GM23338 (cell line): ENCODE results near the gene ENTPD8. TPM values are rescaled to one million over a fixed set of nuclear protein-coding genes. Genes with fewer than 3 reads are reported as not detected.

Experiments used
- EZH2 ChIP-seq: fragments of 200-600 bp; sonication (generic); IDR thresholded peaks from one replicate; pipeline ENCODE4 v1.8.0; 2017; ENCODE audit warnings: antibody characterized with exemption, mild to moderate bottlenecking, low read depth; ENCODE audit not compliant: unreplicated experiment
- EZH2phosphoT487 ChIP-seq: fragments of 200-600 bp; sonication (generic); IDR thresholded peaks from one replicate; pipeline ENCODE4 v1.8.1; 2018; ENCODE audit warnings: antibody characterized with exemption; ENCODE audit not compliant: unreplicated experiment
- JUNB ChIP-seq: IDR thresholded peaks from one replicate; pipeline ENCODE4 v1.6.1; 2016; ENCODE audit warnings: antibody characterized with exemption; ENCODE audit not compliant: unreplicated experiment
- NANOG ChIP-seq: IDR thresholded peaks from 2 replicates; pipeline ENCODE4 v1.6.1; 2016; ENCODE audit warnings: antibody characterized with exemption, borderline replicate concordance
- ZNF114 ChIP-seq: fragments of 250-450 bp; sonication (Bioruptor Pico); IDR thresholded peaks from 2 replicates; pipeline ENCODE4 v1.5.0; 2020; ENCODE audit warnings: mild to moderate bottlenecking, moderate library complexity
- ZNF331 ChIP-seq: fragments of 250-450 bp; sonication (Bioruptor Pico); IDR thresholded peaks from 2 replicates; pipeline ENCODE4 v1.5.0; 2020; ENCODE audit warnings: low read depth, mild to moderate bottlenecking, moderate library complexity
- polyA plus RNA-seq: library from polyadenylated mRNA; unstranded; fragments of >200 nt; fragmentation: Nextera tagmentation; extraction: Ambion mirVana; gene quantifications from 2 replicates; pipeline ENCODE4 v1.2.1, GENCODE V29; 2016
- total RNA-seq: library from RNA; depleted of rRNA; stranded (reverse); fragments of >200 nt; shearing (Covaris generic); gene quantifications from 2 replicates; pipeline ENCODE4 v1.2.3, GENCODE V29; 2014
- TF ChIP-seq, protein P1 (sequence below): fragments of 250-450 bp; sonication (Bioruptor Pico); IDR thresholded peaks from 2 replicates; pipeline ENCODE4 v1.5.0; 2020; ENCODE audit warnings: mild to moderate bottlenecking, moderate library complexity
- TF ChIP-seq, protein P2 (sequence below): IDR thresholded peaks from 2 replicates; pipeline ENCODE4 v1.6.1; 2016; ENCODE audit warnings: antibody characterized with exemption
- TF ChIP-seq, protein P3 (sequence below): IDR thresholded peaks from one replicate; pipeline ENCODE4 v1.6.1; 2018; ENCODE audit warnings: antibody characterized with exemption; ENCODE audit not compliant: unreplicated experiment

The ENTPD8 gene
- total and polyA plus RNA-seq, 2 experiments from 2014 or later, result 0.42 to 0.89 TPM

DNA sequence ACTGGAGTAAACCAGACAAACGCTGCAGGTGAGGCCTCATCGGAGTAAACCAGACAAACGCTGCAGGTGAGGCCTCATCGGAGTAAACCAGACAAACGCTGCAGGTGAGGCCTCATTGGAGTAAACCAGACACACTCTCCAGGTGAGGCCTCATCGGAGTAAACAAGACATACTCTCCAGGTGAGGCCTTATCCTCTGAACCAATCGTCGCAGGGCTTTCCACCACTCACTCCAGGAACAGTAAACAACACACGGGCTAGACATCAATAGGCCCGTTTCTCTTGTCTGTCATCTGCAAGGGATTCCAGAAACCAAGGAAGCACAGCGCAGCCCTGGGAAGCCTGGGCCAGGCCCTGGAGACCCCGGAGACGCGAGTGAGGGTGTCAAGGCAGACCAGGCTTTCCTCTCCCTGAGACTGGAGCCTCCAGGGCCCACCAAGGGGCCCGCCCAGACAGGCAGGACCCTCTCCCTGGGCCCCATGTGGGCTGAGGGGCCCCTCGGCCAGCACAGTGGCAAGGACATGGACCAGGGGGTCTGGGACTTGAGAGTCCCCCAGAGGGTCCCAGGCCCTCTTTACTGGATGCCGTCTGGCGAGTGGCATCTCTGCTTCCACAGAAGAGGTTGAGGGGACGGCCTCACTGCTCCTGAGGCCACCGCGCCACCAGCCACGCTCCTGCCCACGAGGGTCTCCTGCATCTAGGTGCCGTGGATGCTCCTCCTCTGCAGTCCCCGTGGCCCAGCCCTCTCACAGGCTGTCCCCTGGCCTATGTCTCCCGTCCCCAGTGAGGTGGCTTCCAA lies 44.4 kb upstream of the ENTPD8 start (continued):
- TF ChIP-seq, protein P1, sequence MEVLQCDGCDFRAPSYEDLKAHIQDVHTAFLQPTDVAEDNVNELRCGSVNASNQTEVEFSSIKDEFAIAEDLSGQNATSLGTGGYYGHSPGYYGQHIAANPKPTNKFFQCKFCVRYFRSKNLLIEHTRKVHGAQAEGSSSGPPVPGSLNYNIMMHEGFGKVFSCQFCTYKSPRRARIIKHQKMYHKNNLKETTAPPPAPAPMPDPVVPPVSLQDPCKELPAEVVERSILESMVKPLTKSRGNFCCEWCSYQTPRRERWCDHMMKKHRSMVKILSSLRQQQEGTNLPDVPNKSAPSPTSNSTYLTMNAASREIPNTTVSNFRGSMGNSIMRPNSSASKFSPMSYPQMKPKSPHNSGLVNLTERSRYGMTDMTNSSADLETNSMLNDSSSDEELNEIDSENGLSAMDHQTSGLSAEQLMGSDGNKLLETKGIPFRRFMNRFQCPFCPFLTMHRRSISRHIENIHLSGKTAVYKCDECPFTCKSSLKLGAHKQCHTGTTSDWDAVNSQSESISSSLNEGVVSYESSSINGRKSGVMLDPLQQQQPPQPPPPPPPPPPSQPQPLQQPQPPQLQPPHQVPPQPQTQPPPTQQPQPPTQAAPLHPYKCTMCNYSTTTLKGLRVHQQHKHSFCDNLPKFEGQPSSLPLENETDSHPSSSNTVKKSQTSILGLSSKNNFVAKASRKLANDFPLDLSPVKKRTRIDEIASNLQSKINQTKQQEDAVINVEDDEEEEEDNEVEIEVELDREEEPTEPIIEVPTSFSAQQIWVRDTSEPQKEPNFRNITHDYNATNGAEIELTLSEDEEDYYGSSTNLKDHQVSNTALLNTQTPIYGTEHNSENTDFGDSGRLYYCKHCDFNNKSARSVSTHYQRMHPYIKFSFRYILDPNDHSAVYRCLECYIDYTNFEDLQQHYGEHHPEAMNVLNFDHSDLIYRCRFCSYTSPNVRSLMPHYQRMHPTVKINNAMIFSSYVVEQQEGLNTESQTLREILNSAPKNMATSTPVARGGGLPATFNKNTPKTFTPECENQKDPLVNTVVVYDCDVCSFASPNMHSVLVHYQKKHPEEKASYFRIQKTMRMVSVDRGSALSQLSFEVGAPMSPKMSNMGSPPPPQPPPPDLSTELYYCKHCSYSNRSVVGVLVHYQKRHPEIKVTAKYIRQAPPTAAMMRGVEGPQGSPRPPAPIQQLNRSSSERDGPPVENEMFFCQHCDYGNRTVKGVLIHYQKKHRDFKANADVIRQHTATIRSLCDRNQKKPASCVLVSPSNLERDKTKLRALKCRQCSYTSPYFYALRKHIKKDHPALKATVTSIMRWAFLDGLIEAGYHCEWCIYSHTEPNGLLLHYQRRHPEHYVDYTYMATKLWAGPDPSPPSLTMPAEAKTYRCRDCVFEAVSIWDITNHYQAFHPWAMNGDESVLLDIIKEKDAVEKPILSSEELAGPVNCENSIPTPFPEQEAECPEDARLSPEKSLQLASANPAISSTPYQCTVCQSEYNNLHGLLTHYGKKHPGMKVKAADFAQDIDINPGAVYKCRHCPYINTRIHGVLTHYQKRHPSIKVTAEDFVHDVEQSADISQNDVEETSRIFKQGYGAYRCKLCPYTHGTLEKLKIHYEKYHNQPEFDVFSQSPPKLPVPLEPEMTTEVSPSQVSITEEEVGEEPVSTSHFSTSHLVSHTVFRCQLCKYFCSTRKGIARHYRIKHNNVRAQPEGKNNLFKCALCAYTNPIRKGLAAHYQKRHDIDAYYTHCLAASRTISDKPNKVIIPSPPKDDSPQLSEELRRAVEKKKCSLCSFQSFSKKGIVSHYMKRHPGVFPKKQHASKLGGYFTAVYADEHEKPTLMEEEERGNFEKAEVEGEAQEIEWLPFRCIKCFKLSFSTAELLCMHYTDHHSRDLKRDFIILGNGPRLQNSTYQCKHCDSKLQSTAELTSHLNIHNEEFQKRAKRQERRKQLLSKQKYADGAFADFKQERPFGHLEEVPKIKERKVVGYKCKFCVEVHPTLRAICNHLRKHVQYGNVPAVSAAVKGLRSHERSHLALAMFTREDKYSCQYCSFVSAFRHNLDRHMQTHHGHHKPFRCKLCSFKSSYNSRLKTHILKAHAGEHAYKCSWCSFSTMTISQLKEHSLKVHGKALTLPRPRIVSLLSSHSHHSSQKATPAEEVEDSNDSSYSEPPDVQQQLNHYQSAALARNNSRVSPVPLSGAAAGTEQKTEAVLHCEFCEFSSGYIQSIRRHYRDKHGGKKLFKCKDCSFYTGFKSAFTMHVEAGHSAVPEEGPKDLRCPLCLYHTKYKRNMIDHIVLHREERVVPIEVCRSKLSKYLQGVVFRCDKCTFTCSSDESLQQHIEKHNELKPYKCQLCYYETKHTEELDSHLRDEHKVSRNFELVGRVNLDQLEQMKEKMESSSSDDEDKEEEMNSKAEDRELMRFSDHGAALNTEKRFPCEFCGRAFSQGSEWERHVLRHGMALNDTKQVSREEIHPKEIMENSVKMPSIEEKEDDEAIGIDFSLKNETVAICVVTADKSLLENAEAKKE, result no peak
- TF ChIP-seq EZH2phosphoT487, result no peak
- TF ChIP-seq, protein P2, sequence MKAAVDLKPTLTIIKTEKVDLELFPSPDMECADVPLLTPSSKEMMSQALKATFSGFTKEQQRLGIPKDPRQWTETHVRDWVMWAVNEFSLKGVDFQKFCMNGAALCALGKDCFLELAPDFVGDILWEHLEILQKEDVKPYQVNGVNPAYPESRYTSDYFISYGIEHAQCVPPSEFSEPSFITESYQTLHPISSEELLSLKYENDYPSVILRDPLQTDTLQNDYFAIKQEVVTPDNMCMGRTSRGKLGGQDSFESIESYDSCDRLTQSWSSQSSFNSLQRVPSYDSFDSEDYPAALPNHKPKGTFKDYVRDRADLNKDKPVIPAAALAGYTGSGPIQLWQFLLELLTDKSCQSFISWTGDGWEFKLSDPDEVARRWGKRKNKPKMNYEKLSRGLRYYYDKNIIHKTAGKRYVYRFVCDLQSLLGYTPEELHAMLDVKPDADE, result no peak
- TF ChIP-seq EZH2, result no peak
- TF ChIP-seq, protein P3, sequence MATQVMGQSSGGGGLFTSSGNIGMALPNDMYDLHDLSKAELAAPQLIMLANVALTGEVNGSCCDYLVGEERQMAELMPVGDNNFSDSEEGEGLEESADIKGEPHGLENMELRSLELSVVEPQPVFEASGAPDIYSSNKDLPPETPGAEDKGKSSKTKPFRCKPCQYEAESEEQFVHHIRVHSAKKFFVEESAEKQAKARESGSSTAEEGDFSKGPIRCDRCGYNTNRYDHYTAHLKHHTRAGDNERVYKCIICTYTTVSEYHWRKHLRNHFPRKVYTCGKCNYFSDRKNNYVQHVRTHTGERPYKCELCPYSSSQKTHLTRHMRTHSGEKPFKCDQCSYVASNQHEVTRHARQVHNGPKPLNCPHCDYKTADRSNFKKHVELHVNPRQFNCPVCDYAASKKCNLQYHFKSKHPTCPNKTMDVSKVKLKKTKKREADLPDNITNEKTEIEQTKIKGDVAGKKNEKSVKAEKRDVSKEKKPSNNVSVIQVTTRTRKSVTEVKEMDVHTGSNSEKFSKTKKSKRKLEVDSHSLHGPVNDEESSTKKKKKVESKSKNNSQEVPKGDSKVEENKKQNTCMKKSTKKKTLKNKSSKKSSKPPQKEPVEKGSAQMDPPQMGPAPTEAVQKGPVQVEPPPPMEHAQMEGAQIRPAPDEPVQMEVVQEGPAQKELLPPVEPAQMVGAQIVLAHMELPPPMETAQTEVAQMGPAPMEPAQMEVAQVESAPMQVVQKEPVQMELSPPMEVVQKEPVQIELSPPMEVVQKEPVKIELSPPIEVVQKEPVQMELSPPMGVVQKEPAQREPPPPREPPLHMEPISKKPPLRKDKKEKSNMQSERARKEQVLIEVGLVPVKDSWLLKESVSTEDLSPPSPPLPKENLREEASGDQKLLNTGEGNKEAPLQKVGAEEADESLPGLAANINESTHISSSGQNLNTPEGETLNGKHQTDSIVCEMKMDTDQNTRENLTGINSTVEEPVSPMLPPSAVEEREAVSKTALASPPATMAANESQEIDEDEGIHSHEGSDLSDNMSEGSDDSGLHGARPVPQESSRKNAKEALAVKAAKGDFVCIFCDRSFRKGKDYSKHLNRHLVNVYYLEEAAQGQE, result no peak
- TF ChIP-seq NANOG, result no peak
- no peak for TF ChIP-seq ZNF331 (CRISPR knock-in tag)
- TF ChIP-seq ZNF114 (CRISPR knock-in tag), result no peak
- TF ChIP-seq JUNB, result no peak
